ENCODE data around the gene VN1R2.
"Not testable (repeated sequence)": the region's sequence is repeated elsewhere in the genome, so short reads cannot be mapped to it uniquely, and the experiment has no call there.

- TF ChIP-seq CTCF, EZH2 (IDR thresholded peaks at IDR 0.05): not testable (repeated sequence)
These were observed at the start of gene VN1R2 for GRCh38 chr19:53257715-53258342.
